Keratinocyte (primary cell): ENCODE results near the gene TXNDC9. TPM values are rescaled to one million over a fixed set of nuclear protein-coding genes. Genes with fewer than 3 reads are reported as not detected.
"Not testable (repeated sequence)": the region's sequence is repeated elsewhere in the genome, so short reads cannot be mapped to it uniquely, and the experiment has no call there.

Source experiments
- DNase-seq: peaks from one replicate; pipeline ENCODE4 v3.0.0-alpha.2; 2011; ENCODE audit warnings: low read depth, missing footprints, low spot score
- FAIRE-seq: peaks from 2 replicates; lab custom pipeline; 2011; peaks lifted over from hg19 to GRCh38; lab: Jason Lieb, UNC
- H2AFZ ChIP-seq: 2 replicates; pipeline ENCODE4 v1.6.0; 2012; ENCODE audit warnings: low read length, control low read depth, inconsistent platforms; ENCODE audit not compliant: control insufficient read depth
- H3K27ac ChIP-seq: 2 replicates; pipeline ENCODE4 v1.5.1; 2011; ENCODE audit warnings: low read length; ENCODE audit not compliant: control insufficient read depth, insufficient read depth
- H3K27me3 ChIP-seq: 3 replicates; pipeline ENCODE4 v1.6.0; 2011; ENCODE audit warnings: low read length; ENCODE audit not compliant: control insufficient read depth, insufficient read depth; ENCODE audit errors: extremely low read depth
- H3K36me3 ChIP-seq, 2 experiments: 2 replicates in 1 of 2; 3 replicates in 1 of 2; pipeline ENCODE4 v1.5.1; 2011; ENCODE audit warnings: low read length in 2 of 2, mild to moderate bottlenecking in 1 of 2; ENCODE audit not compliant: control insufficient read depth in 2 of 2, insufficient read depth in 2 of 2; ENCODE audit errors: extremely low read depth in 1 of 2
- H3K4me1 ChIP-seq: 3 replicates; pipeline ENCODE4 v1.5.1; 2011; ENCODE audit warnings: low read length; ENCODE audit not compliant: control insufficient read depth, insufficient read depth; ENCODE audit errors: extremely low read depth
- H3K4me2 ChIP-seq: 3 replicates; pipeline ENCODE4 v1.6.0; 2011; ENCODE audit warnings: low read depth, low read length; ENCODE audit not compliant: control insufficient read depth, insufficient read depth; ENCODE audit errors: extremely low read depth
- H3K4me3 ChIP-seq, 3 experiments: fragments of 200-600 bp in 1 of 3; sonication (generic) in 1 of 3; 2 replicates in 2 of 3; 3 replicates in 1 of 3; pipeline ENCODE4 v1.5.1; 2011 to 2016; ENCODE audit warnings: low read length in 3 of 3, mild to moderate bottlenecking in 3 of 3, control low read depth in 2 of 3, inconsistent platforms in 1 of 3, low read depth in 1 of 3, mixed read lengths in 1 of 3, mixed run types in 1 of 3, moderate library complexity in 1 of 3; ENCODE audit not compliant: control insufficient read depth in 2 of 3, insufficient read depth in 2 of 3; ENCODE audit errors: extremely low read depth in 1 of 3
- H3K79me2 ChIP-seq: 2 replicates; pipeline ENCODE4 v1.6.0; 2012; ENCODE audit warnings: low read length; ENCODE audit not compliant: control insufficient read depth, insufficient read depth
- H3K9ac ChIP-seq: 3 replicates; pipeline ENCODE4 v1.6.0; 2011; ENCODE audit warnings: low read length; ENCODE audit not compliant: control insufficient read depth, insufficient read depth; ENCODE audit errors: extremely low read depth
- H3K9me1 ChIP-seq: 3 replicates; pipeline ENCODE4 v1.6.0; 2011; ENCODE audit warnings: low read length; ENCODE audit not compliant: control insufficient read depth, insufficient read depth; ENCODE audit errors: extremely low read depth
- H3K9me3 ChIP-seq: 2 replicates; pipeline ENCODE4 v1.5.1; 2012; ENCODE audit warnings: low read depth, low read length; ENCODE audit not compliant: control insufficient read depth
- H4K20me1 ChIP-seq: 3 replicates; pipeline ENCODE4 v1.6.0; 2011; ENCODE audit warnings: low read length; ENCODE audit not compliant: control insufficient read depth, insufficient read depth; ENCODE audit errors: extremely low read depth
- EZH2 ChIP-seq: IDR thresholded peaks from one replicate; pipeline ENCODE4 v1.6.1; 2012; ENCODE audit warnings: inconsistent platforms, mild to moderate bottlenecking, low read length, moderate library complexity
- dilution Hi-C: fragments of 300-500 bp; cut with MboI; formaldehyde crosslinking; loops from one replicate; pipeline ENCODE4 v1.7.0; 2020; ENCODE audit warnings: low sequenced_read_pairs; ENCODE audit not compliant: extremely low pct_ligation_motif_present
- polyA plus RNA-seq, 5 experiments: library from polyadenylated mRNA; depleted of rRNA in 3 of 5; stranded (reverse) in 3 of 5; stranded (forward) in 1 of 5; unstranded in 1 of 5; fragments of >200 nt; gene quantifications; 1 replicate in 1 of 5; 2 replicates in 3 of 5; 3 replicates in 1 of 5; pipeline versions ENCODE4 v1.2.1 to v1.2.3, GENCODE V29; 2011 to 2012; ENCODE audit warnings: missing spikeins in 2 of 5, low read depth in 1 of 5, low replicate concordance in 1 of 5
- TF ChIP-seq, protein P1 (sequence below), 3 experiments: IDR thresholded peaks in 1 of 3; conservative IDR thresholded peaks in 1 of 3; optimal IDR thresholded peaks in 1 of 3; 2 replicates in 2 of 3; 3 replicates in 1 of 3; pipeline versions ENCODE3 to v1.5.1; 2011; ENCODE audit warnings: low read length in 3 of 3, mild to moderate bottlenecking in 3 of 3, moderate library complexity in 2 of 3, control low read depth in 1 of 3, inconsistent platforms in 1 of 3; ENCODE audit not compliant: insufficient read depth in 2 of 3; ENCODE audit errors: extremely low read depth in 1 of 3

TXNDC9 gene
- polyA plus RNA-seq, 1 donor (not counting 4 experiments of a cell fraction or from before 2014, with no cell fraction given) = 73.3 TPM

DNA sequence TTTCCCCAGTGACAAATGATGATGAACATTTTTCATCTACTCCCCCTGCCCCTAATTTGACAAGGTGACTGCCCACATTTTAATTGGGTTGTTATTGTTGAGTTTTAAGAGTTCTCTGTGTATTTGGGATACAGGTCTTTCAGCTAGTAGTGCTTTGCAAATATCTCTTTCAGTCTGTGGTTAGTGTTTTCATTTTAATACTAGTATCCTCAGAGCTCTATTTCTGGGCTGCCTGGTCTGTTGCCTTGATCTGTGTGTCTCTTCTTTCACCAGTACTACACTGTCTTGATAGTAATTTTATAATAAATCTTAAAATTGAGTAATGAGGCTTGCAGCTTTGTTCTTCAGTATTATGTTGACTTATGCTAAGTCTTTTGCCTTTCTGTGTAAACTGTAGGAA, 20.7 kb upstream of the TXNDC9 start:
- no peak overlapping the region for H2AFZ ChIP-seq
- no peak for FAIRE-seq
- H4K20me1 ChIP-seq = peaks cover 11% of the 10 kb centered on the region
- peaks cover 82% of the 10 kb centered on the region for H3K79me2 ChIP-seq
- H3K27ac ChIP-seq = no peak overlapping the region
- H3K4me3 ChIP-seq = no peak overlapping the region
- H3K27me3 ChIP-seq = no peaks in the 10 kb centered on the region
- H3K4me2 ChIP-seq = no peak overlapping the region
- no peak for DNase-seq
- TF ChIP-seq, protein P1, sequence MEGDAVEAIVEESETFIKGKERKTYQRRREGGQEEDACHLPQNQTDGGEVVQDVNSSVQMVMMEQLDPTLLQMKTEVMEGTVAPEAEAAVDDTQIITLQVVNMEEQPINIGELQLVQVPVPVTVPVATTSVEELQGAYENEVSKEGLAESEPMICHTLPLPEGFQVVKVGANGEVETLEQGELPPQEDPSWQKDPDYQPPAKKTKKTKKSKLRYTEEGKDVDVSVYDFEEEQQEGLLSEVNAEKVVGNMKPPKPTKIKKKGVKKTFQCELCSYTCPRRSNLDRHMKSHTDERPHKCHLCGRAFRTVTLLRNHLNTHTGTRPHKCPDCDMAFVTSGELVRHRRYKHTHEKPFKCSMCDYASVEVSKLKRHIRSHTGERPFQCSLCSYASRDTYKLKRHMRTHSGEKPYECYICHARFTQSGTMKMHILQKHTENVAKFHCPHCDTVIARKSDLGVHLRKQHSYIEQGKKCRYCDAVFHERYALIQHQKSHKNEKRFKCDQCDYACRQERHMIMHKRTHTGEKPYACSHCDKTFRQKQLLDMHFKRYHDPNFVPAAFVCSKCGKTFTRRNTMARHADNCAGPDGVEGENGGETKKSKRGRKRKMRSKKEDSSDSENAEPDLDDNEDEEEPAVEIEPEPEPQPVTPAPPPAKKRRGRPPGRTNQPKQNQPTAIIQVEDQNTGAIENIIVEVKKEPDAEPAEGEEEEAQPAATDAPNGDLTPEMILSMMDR (optimal IDR thresholded peaks at IDR 0.05 in 1 of 3, IDR thresholded peaks at IDR 0.05 in 1 of 3, conservative IDR thresholded peaks at IDR 0.05 in 1 of 3; ENCODE audit: extremely low read depth in 1 of 3, insufficient read depth in 2 of 3, low read length in 3 of 3) = no peak
- TF ChIP-seq EZH2 = no peak
- H3K9ac ChIP-seq = no peak overlapping the region
- peaks cover 6% of the 10 kb centered on the region for H3K4me1 ChIP-seq
- H3K9me1 ChIP-seq = no peaks in the 10 kb centered on the region
- H3K36me3 ChIP-seq = peaks cover 0 to 10% of the 10 kb centered on the region in 2 experiments
- no peaks in the 10 kb centered on the region for H3K9me3 ChIP-seq
- dilution Hi-C loops = no loop called here

DNA sequence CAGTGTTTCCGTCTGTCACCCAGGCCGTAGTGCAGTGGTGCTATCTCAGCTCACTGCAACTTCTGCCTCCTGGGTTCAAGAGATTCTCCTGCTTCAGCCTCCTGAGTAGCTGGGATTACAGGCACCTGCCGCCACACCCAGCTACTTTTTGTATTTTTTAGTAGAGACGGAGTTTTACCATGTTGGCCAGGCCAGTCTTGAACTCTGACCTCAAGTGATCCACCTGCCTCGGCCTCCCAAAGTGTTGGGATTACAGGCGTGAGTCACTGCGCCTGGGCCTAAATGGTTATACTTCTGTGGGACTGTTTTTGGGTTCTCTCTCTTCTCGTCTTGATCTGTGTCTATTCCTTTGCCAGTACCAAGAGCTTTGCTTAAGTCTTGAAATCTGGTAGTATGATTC, 18.7 kb upstream of the TXNDC9 start:
- FAIRE-seq, DNase-seq, H3K36me3 ChIP-seq, H3K27me3 ChIP-seq, H2AFZ ChIP-seq, dilution Hi-C loops, H3K4me2 ChIP-seq, H3K9me1 ChIP-seq, H3K27ac ChIP-seq, H3K4me1 ChIP-seq, H3K9me3 ChIP-seq, H3K4me3 ChIP-seq, H3K9ac ChIP-seq: not testable (repeated sequence)
- Histone ChIP-seq H4K20me1 (peaks cover 11% of the 10 kb centered on the region), H3K79me2 (peaks cover 95% of the 10 kb centered on the region)

DNA sequence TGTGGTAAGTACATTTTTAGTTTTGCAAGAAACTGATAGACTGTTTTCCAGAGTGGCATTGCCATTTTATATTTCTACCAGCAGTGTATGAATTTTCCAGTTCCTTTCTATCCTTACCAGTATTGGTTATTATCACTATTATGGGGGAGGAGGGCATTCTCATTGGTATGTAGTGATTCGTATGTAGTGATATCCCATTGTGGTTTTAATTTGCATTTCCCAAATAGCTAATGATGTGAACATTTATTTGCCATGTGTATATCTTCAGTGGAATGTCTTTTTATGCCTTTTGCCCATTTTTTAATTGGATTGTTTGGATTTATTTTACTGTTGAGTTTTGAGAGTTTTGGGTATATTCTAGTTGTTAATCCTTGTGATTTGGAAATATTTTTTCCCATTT, 17.9 kb upstream of the TXNDC9 start:
- Histone ChIP-seq H3K79me2 (peaks cover 95% of the 10 kb centered on the region), H3K27ac (no peak overlapping the region), H3K4me2 (no peak overlapping the region), H3K9ac (no peak overlapping the region), H3K9me1 (no peaks in the 10 kb centered on the region), H3K36me3 (no peaks in the 10 kb centered on the region), H3K9me3 (no peaks in the 10 kb centered on the region), H3K4me3 (no peak overlapping the region), H3K27me3 (no peaks in the 10 kb centered on the region), H2AFZ (no peak overlapping the region), H4K20me1 (peaks cover 11% of the 10 kb centered on the region), H3K4me1 (peaks cover 6% of the 10 kb centered on the region)
- TF ChIP-seq, protein P1 (optimal IDR thresholded peaks at IDR 0.05 in 1 of 3, IDR thresholded peaks at IDR 0.05 in 1 of 3, conservative IDR thresholded peaks at IDR 0.05 in 1 of 3; ENCODE audit: extremely low read depth in 1 of 3, insufficient read depth in 2 of 3, low read length in 3 of 3) = no peak
- no peak for TF ChIP-seq EZH2
- DNase-seq (no peak), FAIRE-seq (no peak)
- dilution Hi-C loops = no loop called here
